IMR-90 (cell line): Measurements from ENCODE around the gene HYI. TPM values are rescaled to one million over a fixed set of nuclear protein-coding genes. Genes with fewer than 3 reads are reported as not detected.

Source experiments
- ATAC-seq: fragments of 200-7000 bp; cut with Tn5 transposase; 2 replicates; pipeline ENCODE4 v1.9.1; 2020; ENCODE audit warnings: low read depth, mild to moderate bottlenecking, moderate library complexity
- BruUV-seq: library from RNA; stranded (reverse); fragments of 400-500 nt; replicated peaks from 2 replicates; lab custom pipeline; 2021; lab: Mats Ljungman, UMichigan
- CTCF ChIA-PET: fragments of 300-600 bp; formaldehyde crosslinking; extraction: SDS; loops from one replicate; lab custom pipeline; 2021; ENCODE audit warnings: antibody characterized with exemption; lab: Yijun Ruan, JAX
- POLR2A ChIA-PET: fragments of 300-600 bp; sonication (Branson Sonifier 250); formaldehyde crosslinking; loops from one replicate; lab custom pipeline; 2022; ENCODE audit warnings: antibody characterized with exemption; ENCODE audit not compliant: unreplicated experiment; lab: Charles Lee
- DNase-seq: peaks from one replicate; pipeline ENCODE4 v3.0.0; 2013
- H2AFZ ChIP-seq: replicated peaks from 2 replicates; pipeline ENCODE3; 2013; ENCODE audit warnings: low read length, mild to moderate bottlenecking; ENCODE audit not compliant: poor library complexity
- H2AK5ac ChIP-seq: 2 replicates; pipeline ENCODE4 v1.6.1; 2013; ENCODE audit warnings: low read depth, low read length, inconsistent platforms
- H2AK9ac ChIP-seq: replicated peaks from 2 replicates; pipeline ENCODE3; 2013; ENCODE audit warnings: mild to moderate bottlenecking, low read depth, low read length, moderate library complexity; ENCODE audit not compliant: poor library complexity
- H2BK120ac ChIP-seq: 2 replicates; pipeline ENCODE4 v1.6.1; 2013; ENCODE audit warnings: low read depth, low read length, inconsistent platforms
- H2BK15ac ChIP-seq: 3 replicates; pipeline ENCODE4 v1.6.1; 2013; ENCODE audit warnings: low read depth, low read length, inconsistent platforms
- H2BK20ac ChIP-seq: 2 replicates; pipeline ENCODE4 v1.6.1; 2013; ENCODE audit warnings: low read depth, mild to moderate bottlenecking, inconsistent platforms, low read length, moderate library complexity
- H2BK5ac ChIP-seq: 2 replicates; pipeline ENCODE4 v1.6.1; 2013; ENCODE audit warnings: mild to moderate bottlenecking, low read depth, low read length, inconsistent platforms; ENCODE audit not compliant: poor library complexity, severe bottlenecking
- H3K14ac ChIP-seq: replicated peaks from 2 replicates; pipeline ENCODE4 v1.6.1; 2013; ENCODE audit warnings: low read depth, low read length, inconsistent platforms
- H3K18ac ChIP-seq: 2 replicates; pipeline ENCODE4 v1.6.1; 2013; ENCODE audit warnings: low read depth, low read length, control low read depth
- H3K23ac ChIP-seq: 2 replicates; pipeline ENCODE4 v1.6.1; 2013; ENCODE audit warnings: low read depth, low read length, inconsistent platforms
- H3K27ac ChIP-seq: 2 replicates; pipeline ENCODE4 v1.5.1; 2013; ENCODE audit warnings: mild to moderate bottlenecking, control low read depth, low read length; ENCODE audit not compliant: insufficient read depth
- H3K27me3 ChIP-seq: 2 replicates; pipeline ENCODE4 v1.6.1; 2013; ENCODE audit warnings: low read length; ENCODE audit not compliant: control insufficient read depth, insufficient read depth
- H3K36me3 ChIP-seq: 2 replicates; pipeline ENCODE4 v1.6.1; 2013; ENCODE audit warnings: low read length, mixed read lengths; ENCODE audit not compliant: control insufficient read depth, insufficient read depth
- H3K4ac ChIP-seq: 2 replicates; pipeline ENCODE4 v1.6.1; 2013; ENCODE audit warnings: low read depth, low read length, inconsistent platforms
- H3K4me1 ChIP-seq: 2 replicates; pipeline ENCODE4 v1.6.1; 2013; ENCODE audit warnings: low read length, mixed read lengths; ENCODE audit not compliant: control insufficient read depth, insufficient read depth
- H3K4me2 ChIP-seq: 2 replicates; pipeline ENCODE4 v1.6.1; 2013; ENCODE audit warnings: low read depth, mild to moderate bottlenecking, control low read depth, low read length, moderate library complexity
- H3K4me3 ChIP-seq: 2 replicates; pipeline ENCODE4 v1.5.1; 2013; ENCODE audit warnings: low read depth, mild to moderate bottlenecking, control low read depth, low read length, moderate library complexity; ENCODE audit not compliant: insufficient read depth
- H3K56ac ChIP-seq: 2 replicates; pipeline ENCODE4 v1.6.1; 2013; ENCODE audit warnings: low read length, inconsistent platforms; ENCODE audit not compliant: insufficient read depth; ENCODE audit errors: extremely low read depth
- H3K79me1 ChIP-seq, 2 experiments: 2 replicates each; pipeline ENCODE4 v1.6.1; 2013; ENCODE audit warnings: low read length in 2 of 2, inconsistent platforms in 1 of 2, low read depth in 1 of 2
- H3K9ac ChIP-seq: 2 replicates; pipeline ENCODE4 v1.6.1; 2013; ENCODE audit warnings: low read depth, low read length, control low read depth
- H3K9me1 ChIP-seq: 2 replicates; pipeline ENCODE4 v1.6.1; 2013; ENCODE audit warnings: low read length, inconsistent platforms; ENCODE audit not compliant: insufficient read depth
- H3K9me3 ChIP-seq: 2 replicates; pipeline ENCODE4 v1.6.1; 2013; ENCODE audit warnings: low read length; ENCODE audit not compliant: control insufficient read depth, insufficient read depth
- H4K20me1 ChIP-seq: 2 replicates; pipeline ENCODE4 v1.6.1; 2013; ENCODE audit warnings: low read length, inconsistent platforms; ENCODE audit not compliant: insufficient read depth
- H4K5ac ChIP-seq: 2 replicates; pipeline ENCODE4 v1.6.1; 2013; ENCODE audit warnings: mild to moderate bottlenecking, low read depth, low read length, control low read depth
- H4K8ac ChIP-seq, 2 experiments: 2 replicates each; pipeline ENCODE4 v1.6.1; 2013; ENCODE audit warnings: low read depth in 2 of 2, low read length in 2 of 2, control low read depth in 1 of 2, inconsistent platforms in 1 of 2
- H4K91ac ChIP-seq: 2 replicates; pipeline ENCODE4 v1.6.1; 2013; ENCODE audit warnings: low read depth, low read length, inconsistent platforms; ENCODE audit not compliant: insufficient read depth
- BHLHE40 ChIP-seq: fragments of 150-350 bp; IDR thresholded peaks from 2 replicates; pipeline ENCODE4 v1.6.1; 2016; ENCODE audit warnings: mild to moderate bottlenecking, low read depth, low read length
- CEBPB ChIP-seq: IDR thresholded peaks from 2 replicates; pipeline ENCODE4 v1.6.1; 2012; ENCODE audit warnings: low read depth, low read length, improper control_type of control experiment
- CHD1 ChIP-seq: IDR thresholded peaks from 2 replicates; pipeline ENCODE4 v1.6.1; 2012; ENCODE audit warnings: low read depth, low read length, improper control_type of control experiment
- FOS ChIP-seq: fragments of 150-350 bp; IDR thresholded peaks from 2 replicates; pipeline ENCODE4 v1.6.1; 2016; ENCODE audit warnings: low read depth, low read length
- MAZ ChIP-seq: IDR thresholded peaks from 2 replicates; pipeline ENCODE4 v1.6.1; 2012; ENCODE audit warnings: low read depth, mild to moderate bottlenecking, low read length, improper control_type of control experiment, moderate library complexity, borderline replicate concordance
- MXI1 ChIP-seq: IDR thresholded peaks from 2 replicates; pipeline ENCODE4 v1.6.1; 2012; ENCODE audit warnings: low read depth, mild to moderate bottlenecking, low read length, moderate library complexity, borderline replicate concordance
- NFE2L2 ChIP-seq: fragments of 150-350 bp; IDR thresholded peaks from 2 replicates; pipeline ENCODE4 v1.6.1; 2016; ENCODE audit warnings: low read depth, mild to moderate bottlenecking, low read length
- POLR2A ChIP-seq: IDR thresholded peaks from 2 replicates; pipeline ENCODE4 v1.6.1; 2012; ENCODE audit warnings: mild to moderate bottlenecking, low read depth, low read length
- RAD21 ChIP-seq: IDR thresholded peaks from 2 replicates; pipeline ENCODE4 v1.6.1; 2012; ENCODE audit warnings: low read length, improper control_type of control experiment
- RCOR1 ChIP-seq: IDR thresholded peaks from 2 replicates; pipeline ENCODE4 v1.6.1; 2012; ENCODE audit warnings: mild to moderate bottlenecking, low read length, improper control_type of control experiment; ENCODE audit not compliant: insufficient replicate concordance
- RFX5 ChIP-seq: IDR thresholded peaks from 2 replicates; pipeline ENCODE4 v1.8.0; 2012; ENCODE audit warnings: low read depth, mild to moderate bottlenecking, low read length, moderate library complexity
- SMC3 ChIP-seq: fragments of 150-350 bp; IDR thresholded peaks from 2 replicates; pipeline ENCODE4 v1.6.1; 2016; ENCODE audit warnings: low read depth, mild to moderate bottlenecking, antibody characterized with exemption, low read length, moderate library complexity
- WGBS, 2 experiments: methylation state at CpG; one replicate each; pipeline versions ENCODE4 v1.1.5 to v1.1.7; 2013; ENCODE audit warnings: missing lambda C conversion rate in 2 of 2; ENCODE audit not compliant: insufficient read length in 1 of 2; ENCODE audit errors: extremely low coverage in 2 of 2; 5-methylcytosine and 5-hydroxymethylcytosine counted together
- dilution Hi-C: fragments of 300-500 bp; cut with HindIII; formaldehyde crosslinking; loops from one replicate; pipeline ENCODE4 v1.14.3; 2018; ENCODE audit warnings: low sequenced_read_pairs; ENCODE audit not compliant: unreplicated experiment
- in situ Hi-C: fragments of 300-500 bp; cut with MboI; formaldehyde crosslinking; loops from 3 replicates; pipeline ENCODE4 v1.14.3; 2019; ENCODE audit warnings: low sequenced_read_pairs, inconsistent platforms, mixed read lengths
- intact Hi-C: fragments of 100-400 bp; cut with micrococcal nuclease; formaldehyde crosslinking; loops from 2 replicates; pipeline ENCODE4 v1.10.0; 2022
- polyA plus RNA-seq, 3 experiments: library from polyadenylated mRNA; depleted of rRNA; stranded (reverse); fragments of >200 nt; gene quantifications; 2 replicates each; pipeline ENCODE4 v1.2.3, GENCODE V29; 2012; ENCODE audit warnings: low replicate concordance in 1 of 3
- total RNA-seq: library from RNA; depleted of rRNA; stranded (reverse); fragments of >200 nt; gene quantifications from 2 replicates; pipeline ENCODE4 v1.2.3, GENCODE V29; 2012
- TF ChIP-seq, protein P1 (sequence below): conservative IDR thresholded peaks from 2 replicates; pipeline ENCODE4 v1.5.1; 2012; ENCODE audit warnings: mild to moderate bottlenecking, low read depth, low read length, improper control_type of control experiment
- TF ChIP-seq, protein P2 (sequence below): fragments of 150-350 bp; IDR thresholded peaks from 2 replicates; pipeline ENCODE4 v1.6.1; 2017; ENCODE audit warnings: mild to moderate bottlenecking, antibody characterized with exemption, low read length, low read depth
- TF ChIP-seq, protein P3 (sequence below): fragments of 150-350 bp; IDR thresholded peaks from 2 replicates; pipeline ENCODE4 v1.6.1; 2016; ENCODE audit warnings: low read depth, mild to moderate bottlenecking, low read length, moderate library complexity, borderline replicate concordance

The HYI gene
- total and polyA plus RNA-seq, 2 of the 4 experiments (the other 2 are of a cell fraction): 21.5 to 53.7 TPM

- H3K14ac ChIP-seq: no peak overlapping the region
- WGBS, 2 experiments: 92% methylated on average over 15 of the region's 25 CpGs; no CpG with 5 or more reads in 1 of the 2 experiments
- H3K36me3 ChIP-seq: peaks cover 88% of the 10 kb centered on the region
- no peak overlapping the region; the same call in 1 of the 2 replicates for H2AK5ac ChIP-seq
- DNase-seq: no peak
- peaks cover 10% of the 10 kb centered on the region for H3K4me1 ChIP-seq
- in situ Hi-C loops (no loop called here), dilution Hi-C loops (no loop called here), intact Hi-C loops (no loop called here)
- no peak overlapping the region for H3K4me2 ChIP-seq
- no peak overlapping the region for H3K4ac ChIP-seq
- H4K91ac ChIP-seq: no peak overlapping the region
- H2BK120ac ChIP-seq: no peak overlapping the region
- H3K18ac ChIP-seq: no peak overlapping the region
- no peaks in the 10 kb centered on the region for H3K9me3 ChIP-seq
- no peak overlapping the region for H2AFZ ChIP-seq
- no peak for ATAC-seq
- peak overlapping the region; percentile 81 for H2AK9ac ChIP-seq
- H3K27me3 ChIP-seq: no peaks in the 10 kb centered on the region
- H2BK20ac ChIP-seq: no peak overlapping the region
- H3K9ac ChIP-seq: no peak overlapping the region
- H2BK5ac ChIP-seq: no peak overlapping the region
- no peak overlapping the region for H3K56ac ChIP-seq
- peaks cover 8% of the 10 kb centered on the region; the same call in 1 of the 2 replicates for H4K20me1 ChIP-seq
- ChIA-PET POLR2A (no interaction called here), CTCF (no interaction called here)
- H3K79me1 ChIP-seq: peaks cover 10 to 58% of the 10 kb centered on the region in 2 experiments; a peak in 2 of 4 replicates
- peak overlapping the region in 1 of 2 experiments; percentile 15; a peak in 1 of 4 replicates for H4K8ac ChIP-seq
- H3K4me3 ChIP-seq: no peak overlapping the region
- H2BK15ac ChIP-seq: no peak overlapping the region
- H3K9me1 ChIP-seq: peaks cover 39% of the 10 kb centered on the region
- H4K5ac ChIP-seq: no peak overlapping the region
- H3K27ac ChIP-seq: no peak overlapping the region
- H3K23ac ChIP-seq: no peak overlapping the region
- BruUV-seq: no TSS peak
- TF ChIP-seq MAZ: no peak
- TF ChIP-seq MXI1: no peak
- no peak for TF ChIP-seq RCOR1
- TF ChIP-seq, protein P1, sequence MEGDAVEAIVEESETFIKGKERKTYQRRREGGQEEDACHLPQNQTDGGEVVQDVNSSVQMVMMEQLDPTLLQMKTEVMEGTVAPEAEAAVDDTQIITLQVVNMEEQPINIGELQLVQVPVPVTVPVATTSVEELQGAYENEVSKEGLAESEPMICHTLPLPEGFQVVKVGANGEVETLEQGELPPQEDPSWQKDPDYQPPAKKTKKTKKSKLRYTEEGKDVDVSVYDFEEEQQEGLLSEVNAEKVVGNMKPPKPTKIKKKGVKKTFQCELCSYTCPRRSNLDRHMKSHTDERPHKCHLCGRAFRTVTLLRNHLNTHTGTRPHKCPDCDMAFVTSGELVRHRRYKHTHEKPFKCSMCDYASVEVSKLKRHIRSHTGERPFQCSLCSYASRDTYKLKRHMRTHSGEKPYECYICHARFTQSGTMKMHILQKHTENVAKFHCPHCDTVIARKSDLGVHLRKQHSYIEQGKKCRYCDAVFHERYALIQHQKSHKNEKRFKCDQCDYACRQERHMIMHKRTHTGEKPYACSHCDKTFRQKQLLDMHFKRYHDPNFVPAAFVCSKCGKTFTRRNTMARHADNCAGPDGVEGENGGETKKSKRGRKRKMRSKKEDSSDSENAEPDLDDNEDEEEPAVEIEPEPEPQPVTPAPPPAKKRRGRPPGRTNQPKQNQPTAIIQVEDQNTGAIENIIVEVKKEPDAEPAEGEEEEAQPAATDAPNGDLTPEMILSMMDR: no peak
- TF ChIP-seq RAD21: no peak
- no peak for TF ChIP-seq NFE2L2
- TF ChIP-seq, protein P2, sequence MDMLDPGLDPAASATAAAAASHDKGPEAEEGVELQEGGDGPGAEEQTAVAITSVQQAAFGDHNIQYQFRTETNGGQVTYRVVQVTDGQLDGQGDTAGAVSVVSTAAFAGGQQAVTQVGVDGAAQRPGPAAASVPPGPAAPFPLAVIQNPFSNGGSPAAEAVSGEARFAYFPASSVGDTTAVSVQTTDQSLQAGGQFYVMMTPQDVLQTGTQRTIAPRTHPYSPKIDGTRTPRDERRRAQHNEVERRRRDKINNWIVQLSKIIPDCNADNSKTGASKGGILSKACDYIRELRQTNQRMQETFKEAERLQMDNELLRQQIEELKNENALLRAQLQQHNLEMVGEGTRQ: no peak
- TF ChIP-seq FOS: no peak
- no peak for TF ChIP-seq CEBPB
- TF ChIP-seq CHD1: no peak
- TF ChIP-seq POLR2A: no peak
- no peak for TF ChIP-seq BHLHE40
- no peak for TF ChIP-seq SMC3
- TF ChIP-seq RFX5: no peak
- TF ChIP-seq, protein P3, sequence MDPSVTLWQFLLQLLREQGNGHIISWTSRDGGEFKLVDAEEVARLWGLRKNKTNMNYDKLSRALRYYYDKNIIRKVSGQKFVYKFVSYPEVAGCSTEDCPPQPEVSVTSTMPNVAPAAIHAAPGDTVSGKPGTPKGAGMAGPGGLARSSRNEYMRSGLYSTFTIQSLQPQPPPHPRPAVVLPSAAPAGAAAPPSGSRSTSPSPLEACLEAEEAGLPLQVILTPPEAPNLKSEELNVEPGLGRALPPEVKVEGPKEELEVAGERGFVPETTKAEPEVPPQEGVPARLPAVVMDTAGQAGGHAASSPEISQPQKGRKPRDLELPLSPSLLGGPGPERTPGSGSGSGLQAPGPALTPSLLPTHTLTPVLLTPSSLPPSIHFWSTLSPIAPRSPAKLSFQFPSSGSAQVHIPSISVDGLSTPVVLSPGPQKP: no peak
Measured at GRCh38 chr1:43447891-43448708, 5.6 kb downstream of the HYI start.
